Upper lobe of right lung (tissue), 1 donor: ENCODE results near the gene CSDE1. TPM values are rescaled to one million over a fixed set of nuclear protein-coding genes. Genes with fewer than 3 reads are reported as not detected.
A peak's percentile ranks its signal among the peaks of the same experiment; 100 is the strongest.

Experiments used
- ATAC-seq: fragments of 200-7000 bp; cut with Tn5 transposase; one replicate; pipeline ENCODE4 v1.9.1; 2020; ENCODE audit warnings: mild to moderate bottlenecking, moderate library complexity
- DNase-seq: peaks from one replicate; pipeline ENCODE4 v3.0.0-alpha.2; 2020
- H3K27ac ChIP-seq: fragments of 200-600 bp; one replicate; pipeline ENCODE4 v1.8.0; 2022
- H3K27me3 ChIP-seq: fragments of 200-600 bp; one replicate; pipeline ENCODE4 v1.8.0; 2022; ENCODE audit warnings: mild to moderate bottlenecking
- H3K36me3 ChIP-seq: fragments of 200-600 bp; one replicate; pipeline ENCODE4 v1.8.0; 2022
- H3K4me1 ChIP-seq: fragments of 200-600 bp; one replicate; pipeline ENCODE4 v1.8.0; 2022
- H3K4me3 ChIP-seq: fragments of 200-600 bp; one replicate; pipeline ENCODE4 v1.8.0; 2022; ENCODE audit warnings: mild to moderate bottlenecking
- H3K9me3 ChIP-seq: fragments of 200-600 bp; one replicate; pipeline ENCODE4 v1.8.0; 2022
- intact Hi-C: fragments of 100-400 bp; cut with DNase I; formaldehyde crosslinking; loops from one replicate; pipeline ENCODE4 v1.11.0; 2022
- total RNA-seq: library from RNA; stranded (reverse); fragmentation: NEBNext Ultra II Directional; extraction: Animal tissue kit (Norgen Biotek cat#: 25700); gene quantifications from one replicate; pipeline ENCODE4 v1.2.1, GENCODE V29; 2021
- TF ChIP-seq, protein P1 (sequence below): fragments of 200-600 bp; IDR thresholded peaks from one replicate; pipeline ENCODE4 v1.8.0; 2022; ENCODE audit warnings: antibody characterized with exemption
- donor health status: DM: no; HTN: yes; CAD: no; lungs with severe emphysema.

CSDE1 gene
- total RNA-seq, 1 donor from 2014 or later = 551 TPM

- Histone ChIP-seq H3K27ac (no peak overlapping the region), H3K9me3 (no peaks in the 10 kb centered on the region), H3K27me3 (no peaks in the 10 kb centered on the region), H3K4me3 (no peak overlapping the region), H3K36me3 (peaks cover 22% of the 10 kb centered on the region), H3K4me1 (peaks cover 82% of the 10 kb centered on the region)
- no peak for ATAC-seq
- TF ChIP-seq, protein P1, sequence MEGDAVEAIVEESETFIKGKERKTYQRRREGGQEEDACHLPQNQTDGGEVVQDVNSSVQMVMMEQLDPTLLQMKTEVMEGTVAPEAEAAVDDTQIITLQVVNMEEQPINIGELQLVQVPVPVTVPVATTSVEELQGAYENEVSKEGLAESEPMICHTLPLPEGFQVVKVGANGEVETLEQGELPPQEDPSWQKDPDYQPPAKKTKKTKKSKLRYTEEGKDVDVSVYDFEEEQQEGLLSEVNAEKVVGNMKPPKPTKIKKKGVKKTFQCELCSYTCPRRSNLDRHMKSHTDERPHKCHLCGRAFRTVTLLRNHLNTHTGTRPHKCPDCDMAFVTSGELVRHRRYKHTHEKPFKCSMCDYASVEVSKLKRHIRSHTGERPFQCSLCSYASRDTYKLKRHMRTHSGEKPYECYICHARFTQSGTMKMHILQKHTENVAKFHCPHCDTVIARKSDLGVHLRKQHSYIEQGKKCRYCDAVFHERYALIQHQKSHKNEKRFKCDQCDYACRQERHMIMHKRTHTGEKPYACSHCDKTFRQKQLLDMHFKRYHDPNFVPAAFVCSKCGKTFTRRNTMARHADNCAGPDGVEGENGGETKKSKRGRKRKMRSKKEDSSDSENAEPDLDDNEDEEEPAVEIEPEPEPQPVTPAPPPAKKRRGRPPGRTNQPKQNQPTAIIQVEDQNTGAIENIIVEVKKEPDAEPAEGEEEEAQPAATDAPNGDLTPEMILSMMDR = no peak
- DNase-seq = no peak
- intact Hi-C loops = no loop called here
These were observed 4.6 kb downstream of the CSDE1 start for GRCh38 chr1:114753143-114753542.

- Histone ChIP-seq H3K27me3 (no peaks in the 10 kb centered on the region), H3K4me1 (peaks cover 77% of the 10 kb centered on the region), H3K4me3 (no peak overlapping the region), H3K9me3 (no peaks in the 10 kb centered on the region), H3K36me3 (peaks cover 44% of the 10 kb centered on the region), H3K27ac (no peak overlapping the region)
- ATAC-seq (no peak), DNase-seq (no peak)
- TF ChIP-seq, protein P1 = no peak
- intact Hi-C loops = no loop called here
These were observed 7.0 kb downstream of the CSDE1 start for GRCh38 chr1:114750780-114751179.

- H3K36me3 ChIP-seq = peaks cover 50% of the 10 kb centered on the region
- ATAC-seq = peak; percentile 65
- intact Hi-C loops = no loop called here
These were observed 7.9 kb downstream of the CSDE1 start for GRCh38 chr1:114749835-114750234.

GRCh38 chr1:114746450-114747121 is 11.2 kb downstream of the CSDE1 start:
- ATAC-seq = no peak
- H3K27me3 ChIP-seq = no peaks in the 10 kb centered on the region
- H3K36me3 ChIP-seq = peaks cover 54% of the 10 kb centered on the region
- H3K9me3 ChIP-seq = no peaks in the 10 kb centered on the region
- TF ChIP-seq, protein P1 = no peak
- intact Hi-C loops = no loop called here
- peaks cover 36% of the 10 kb centered on the region for H3K4me1 ChIP-seq
- no peak overlapping the region for H3K27ac ChIP-seq
- DNase-seq = no peak
- no peak overlapping the region for H3K4me3 ChIP-seq

More at GRCh38 chr1:114749835-114750234, 7.9 kb downstream of the CSDE1 start:
- no peaks in the 10 kb centered on the region for H3K9me3 ChIP-seq
- no peak overlapping the region for H3K27ac ChIP-seq
- no peak for DNase-seq
- TF ChIP-seq, protein P1 = no peak
- peaks cover 67% of the 10 kb centered on the region for H3K4me1 ChIP-seq
- no peak overlapping the region for H3K4me3 ChIP-seq
- no peaks in the 10 kb centered on the region for H3K27me3 ChIP-seq

DNA sequence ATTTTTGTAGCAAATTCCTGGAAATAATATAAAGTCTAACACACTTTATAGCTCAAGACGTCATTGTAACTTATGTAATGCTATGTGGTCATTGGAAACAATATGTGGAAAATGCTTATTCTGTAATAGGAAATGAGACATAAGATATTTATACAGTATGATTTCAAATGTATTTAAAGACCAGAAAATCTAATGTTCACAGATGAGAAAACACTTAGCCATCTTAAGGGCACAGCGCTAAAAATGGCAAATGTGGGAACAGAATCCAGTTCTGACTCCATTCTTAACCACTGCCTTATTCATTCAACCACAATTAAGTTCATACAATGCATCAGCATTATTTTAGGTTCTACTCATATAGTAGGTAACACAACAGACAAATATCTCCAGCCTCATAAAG is 12.5 kb downstream of the CSDE1 start:
- no peaks in the 10 kb centered on the region for H3K9me3 ChIP-seq
- no peaks in the 10 kb centered on the region for H3K27me3 ChIP-seq
- peaks cover 24% of the 10 kb centered on the region for H3K4me1 ChIP-seq
- intact Hi-C loops = no loop called here
- ATAC-seq (no peak), DNase-seq (no peak)
- TF ChIP-seq, protein P1 = no peak
- H3K27ac ChIP-seq = no peak overlapping the region
- H3K36me3 ChIP-seq = peaks cover 62% of the 10 kb centered on the region
- H3K4me3 ChIP-seq = no peak overlapping the region
